ENCODE measurements around the gene ERC2.

Gene ERC2

GRCh38 chr3:55965776-55966175, 502.5 kb downstream of the ERC2 start:
- DNase-seq: no peak

- DNase-seq: no peak
Measured at GRCh38 chr3:55964491-55964985, 503.7 kb downstream of the ERC2 start.

- peak; percentile 84 for DNase-seq
Measured at GRCh38 chr3:55963601-55964000, 504.7 kb downstream of the ERC2 start.

- DNase-seq: no peak
Measured at GRCh38 chr3:55959471-55960080, 508.7 kb downstream of the ERC2 start.

GRCh38 chr3:55958605-55959004, 509.7 kb downstream of the ERC2 start:
- no peak for DNase-seq

- no peak for DNase-seq
Measured at GRCh38 chr3:55955891-55956477, 512.3 kb downstream of the ERC2 start.

- DNase-seq: no peak
Measured at GRCh38 chr3:55951388-55951787, 516.9 kb downstream of the ERC2 start.

- DNase-seq: peak; percentile 59
Measured at GRCh38 chr3:55947406-55947805, 520.9 kb downstream of the ERC2 start.

GRCh38 chr3:55946574-55947160, 521.6 kb downstream of the ERC2 start:
- DNase-seq: no peak

- DNase-seq: no peak
Measured at GRCh38 chr3:55942868-55943267, 525.4 kb downstream of the ERC2 start.

GRCh38 chr3:55939287-55939686, 529.0 kb downstream of the ERC2 start:
- DNase-seq: no peak

- DNase-seq: no peak
Measured at GRCh38 chr3:55937301-55937700, 531.0 kb downstream of the ERC2 start.

- no peak for DNase-seq
Measured at GRCh38 chr3:55936549-55937052, 531.7 kb downstream of the ERC2 start.

GRCh38 chr3:55935241-55935640, 533.0 kb downstream of the ERC2 start:
- peak; percentile 92 for DNase-seq

- DNase-seq: no peak
Measured at GRCh38 chr3:55934771-55935170, 533.5 kb downstream of the ERC2 start.

GRCh38 chr3:55929154-55929869, 539.0 kb downstream of the ERC2 start:
- no peak for DNase-seq

GRCh38 chr3:55923626-55924025, 544.6 kb downstream of the ERC2 start:
- peak; percentile 8 for DNase-seq

GRCh38 chr3:55923207-55923606, 545.1 kb downstream of the ERC2 start:
- DNase-seq: no peak

- no peak for DNase-seq
Measured at GRCh38 chr3:55912880-55913279, 555.4 kb downstream of the ERC2 start.

- DNase-seq: no peak
Measured at GRCh38 chr3:55911266-55911665, 557.0 kb downstream of the ERC2 start.

- no peak for DNase-seq
Measured at GRCh38 chr3:55910543-55910942, 557.7 kb downstream of the ERC2 start.

GRCh38 chr3:55909373-55909772, 558.9 kb downstream of the ERC2 start:
- no peak for DNase-seq

- no peak for DNase-seq
Measured at GRCh38 chr3:55907616-55908015, 560.7 kb downstream of the ERC2 start.

GRCh38 chr3:55906896-55907295, 561.4 kb downstream of the ERC2 start:
- DNase-seq: no peak
